ENCODE measurements around the gene CRLF1.

Gene CRLF1

GRCh38 chr19:18557411-18558201 lies 49.0 kb downstream of the CRLF1 start, which contains the start of gene KXD1 (continued):
- TF ChIP-seq PRDM2 (tag by site-specific recombination; IDR thresholded peaks at IDR 0.05; ENCODE audit: borderline replicate concordance) = no peak
- peak; percentile 72; the same call in 1 of the 2 replicates for TF ChIP-seq PBX3 (CRISPR knock-in tag; IDR thresholded peaks at IDR 0.05)
- TF ChIP-seq ZNF2 (tag by site-specific recombination; IDR thresholded peaks at IDR 0.05) = peak; percentile 56; the same call in 1 of the 2 replicates
- no peak for TF ChIP-seq ZFP41 (tag by site-specific recombination; IDR thresholded peaks at IDR 0.05; ENCODE audit: borderline replicate concordance)
- peak; percentile 86; the same call in 1 of the 2 replicates for TF ChIP-seq ZSCAN5A (tag by site-specific recombination; IDR thresholded peaks at IDR 0.05)
- TF ChIP-seq ZNF174 (tag by site-specific recombination; IDR thresholded peaks at IDR 0.05) = no peak
- TF ChIP-seq ZNF776 (tag by site-specific recombination; IDR thresholded peaks at IDR 0.05; ENCODE audit: borderline replicate concordance) = no peak
- 0 out of 2 replicates have a peak, but pooled peaks have one; percentile 33 for TF ChIP-seq YY1 (tag by site-specific recombination; IDR thresholded peaks at IDR 0.05)
- no peak for TF ChIP-seq ZNF791 (tag by site-specific recombination; IDR thresholded peaks at IDR 0.05)
- TF ChIP-seq ZNF37A (tag by site-specific recombination; IDR thresholded peaks at IDR 0.05) = no peak
- no peak for TF ChIP-seq ZNF449 (tag by site-specific recombination; IDR thresholded peaks at IDR 0.05)
- TF ChIP-seq ZNF335 (tag by site-specific recombination; conservative IDR thresholded peaks at IDR 0.05) = peak; percentile 74
- 0 out of 2 replicates have a peak, but pooled peaks have one; percentile 31 for TF ChIP-seq INSM2 (tag by site-specific recombination; IDR thresholded peaks at IDR 0.05)
- TF ChIP-seq ZNF121 (tag by site-specific recombination; IDR thresholded peaks at IDR 0.05) = peak; percentile 69; the same call in 1 of the 2 replicates
- TF ChIP-seq ZNF202 (tag by site-specific recombination; IDR thresholded peaks at IDR 0.05; ENCODE audit: borderline replicate concordance) = no peak
- TF ChIP-seq ZNF571 (tag by site-specific recombination; IDR thresholded peaks at IDR 0.05) = no peak
- TF ChIP-seq ZNF785 (tag by site-specific recombination; IDR thresholded peaks at IDR 0.05) = peak; percentile 97
- TF ChIP-seq ZNF48 (tag by site-specific recombination; IDR thresholded peaks at IDR 0.05) = no peak
- no peak for TF ChIP-seq ZBTB10 (tag by site-specific recombination; IDR thresholded peaks at IDR 0.05)
- TF ChIP-seq ZBTB6 (tag by site-specific recombination; IDR thresholded peaks at IDR 0.05) = peak; percentile 97
- no peak for TF ChIP-seq OVOL3 (tag by site-specific recombination; IDR thresholded peaks at IDR 0.05)
